Nucleus accumbens (tissue), 56 donors: ENCODE results near the gene TANC1.

Experiments
- DNase-seq, 56 donors: peaks; one replicate each; lab custom pipeline; 2025; lab: John Stamatoyannopoulos, UW

Gene TANC1

GRCh38 chr2:159209341-159210306 lies 241.2 kb downstream of the TANC1 start:
- no peak for DNase-seq

- DNase-seq = peak in 5 of 56 donors; percentile 8 to 27 (median 17)
Observed at GRCh38 chr2:159211447-159212396, 243.3 kb downstream of the TANC1 start.

GRCh38 chr2:159213296-159213695 lies 244.9 kb downstream of the TANC1 start:
- DNase-seq = no peak

GRCh38 chr2:159214325-159214865 lies 246.0 kb downstream of the TANC1 start:
- DNase-seq = no peak

GRCh38 chr2:159215116-159215515 lies 246.7 kb downstream of the TANC1 start:
- no peak for DNase-seq

DNA sequence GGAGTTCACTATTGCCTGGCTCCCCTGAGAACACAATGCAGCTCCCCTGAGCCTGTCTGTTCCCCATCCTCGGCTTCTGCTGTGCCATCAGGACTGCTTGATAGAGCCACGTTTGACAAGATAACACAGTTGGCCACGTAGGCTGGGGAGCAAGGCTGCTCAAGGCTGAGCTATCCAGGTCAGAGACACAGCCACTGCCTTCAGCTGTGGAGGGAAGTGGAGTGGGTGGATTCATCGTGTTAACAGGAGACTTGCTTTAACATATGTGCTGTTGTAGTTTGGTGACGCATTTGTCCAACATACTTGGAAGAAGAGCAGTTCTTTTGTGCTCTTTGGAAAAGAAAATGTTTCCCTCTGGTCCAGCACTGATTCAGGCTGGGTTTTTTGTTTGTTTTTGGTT lies 249.2 kb downstream of the TANC1 start:
- DNase-seq = no peak

DNA sequence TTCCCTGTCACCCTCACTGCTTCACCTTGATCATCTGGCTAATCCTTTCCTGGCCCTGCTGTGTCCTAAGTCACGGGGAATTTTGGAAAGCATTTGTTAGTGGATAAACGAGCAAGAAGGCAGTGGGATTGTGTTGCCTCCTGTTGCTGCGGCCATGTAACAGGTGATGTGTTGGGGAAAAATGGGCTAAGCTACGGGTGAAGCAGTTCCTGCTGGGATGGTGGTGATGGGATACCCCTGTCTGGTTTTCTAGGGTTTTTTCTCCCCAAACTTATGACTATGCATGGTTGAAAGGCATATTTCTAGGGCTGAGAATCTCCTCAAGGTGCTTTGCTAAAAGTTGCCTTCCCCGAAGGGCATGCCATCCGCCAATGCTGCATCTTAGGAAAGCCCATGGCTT lies 249.9 kb downstream of the TANC1 start:
- no peak for DNase-seq

GRCh38 chr2:159219394-159219998 lies 251.1 kb downstream of the TANC1 start:
- no peak for DNase-seq

DNA sequence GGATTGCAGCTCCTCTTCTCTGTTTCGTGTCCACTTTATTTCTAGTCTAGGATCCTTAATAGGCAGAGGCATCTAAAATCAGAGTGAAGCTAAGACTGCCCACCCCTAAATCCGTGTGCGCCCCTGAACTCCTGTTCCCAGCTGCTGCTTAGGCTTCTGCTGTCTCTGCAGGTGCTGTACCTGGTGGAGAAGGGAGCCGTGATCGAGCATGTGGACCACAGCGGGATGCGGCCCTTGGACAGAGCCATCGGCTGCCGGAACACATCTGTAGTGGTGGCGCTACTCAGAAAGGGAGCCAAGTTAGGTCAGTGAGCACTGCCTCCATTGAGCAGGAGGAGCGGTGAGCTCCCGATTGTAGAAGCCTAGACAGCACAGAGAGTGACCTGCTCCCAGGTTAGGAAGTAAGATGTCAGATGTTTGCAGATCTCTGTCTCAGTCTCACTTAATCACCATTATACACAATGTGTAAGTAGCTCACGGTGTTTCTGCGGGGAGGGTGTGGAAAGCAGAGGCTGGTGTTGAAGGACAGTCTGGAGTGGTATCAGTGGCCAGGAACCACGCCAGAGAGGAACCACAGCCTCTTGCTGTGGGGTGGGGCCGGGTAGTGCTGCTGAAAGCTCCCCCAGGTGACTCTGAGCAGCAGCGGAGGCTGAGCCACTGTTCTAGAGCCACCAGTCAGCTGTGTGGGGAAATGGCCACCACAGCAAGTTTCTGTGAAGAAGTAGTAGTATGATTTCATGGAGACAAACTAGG lies 255.8 kb downstream of the TANC1 start:
- DNase-seq = no peak

- DNase-seq = no peak
Observed at GRCh38 chr2:159225025-159226016, 256.9 kb downstream of the TANC1 start.

- no peak for DNase-seq
Observed at GRCh38 chr2:159226059-159226461, 257.6 kb downstream of the TANC1 start.

DNA sequence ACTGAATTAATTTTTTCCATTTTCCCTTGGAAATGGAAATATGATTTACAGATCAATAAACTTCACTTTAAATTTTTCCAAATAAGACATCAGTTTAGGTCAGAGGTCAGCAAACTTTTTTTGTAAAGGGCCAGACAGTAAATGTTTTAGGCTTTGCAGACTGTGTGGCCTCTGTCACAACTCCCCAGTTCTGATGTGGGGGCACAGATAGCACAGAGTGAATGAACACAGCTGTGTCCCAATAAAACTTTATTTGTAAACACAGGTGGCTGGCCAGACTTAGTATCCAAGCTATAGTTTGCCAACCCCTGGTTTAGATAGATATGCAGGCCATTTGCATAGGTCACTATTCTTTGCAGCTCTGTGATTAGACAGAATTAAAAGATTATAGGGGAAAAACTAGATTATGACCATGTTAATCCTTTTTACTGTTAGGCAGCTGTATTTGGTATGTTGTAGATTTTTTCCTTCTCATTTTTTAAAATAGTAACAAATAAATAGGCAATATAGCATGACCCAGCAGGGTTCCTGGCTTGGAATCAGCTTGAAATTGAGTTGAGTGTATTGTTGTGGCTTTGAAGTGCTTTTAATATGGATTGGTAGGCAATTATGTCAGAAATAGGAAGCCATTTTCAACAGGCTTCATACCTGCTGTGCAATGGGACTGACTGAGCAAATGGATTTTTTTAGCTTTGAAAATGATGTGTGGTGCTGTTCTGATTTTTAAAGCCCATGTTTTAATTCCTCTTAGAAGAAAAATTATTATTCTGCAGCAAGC lies 258.4 kb downstream of the TANC1 start:
- DNase-seq = no peak

DNA sequence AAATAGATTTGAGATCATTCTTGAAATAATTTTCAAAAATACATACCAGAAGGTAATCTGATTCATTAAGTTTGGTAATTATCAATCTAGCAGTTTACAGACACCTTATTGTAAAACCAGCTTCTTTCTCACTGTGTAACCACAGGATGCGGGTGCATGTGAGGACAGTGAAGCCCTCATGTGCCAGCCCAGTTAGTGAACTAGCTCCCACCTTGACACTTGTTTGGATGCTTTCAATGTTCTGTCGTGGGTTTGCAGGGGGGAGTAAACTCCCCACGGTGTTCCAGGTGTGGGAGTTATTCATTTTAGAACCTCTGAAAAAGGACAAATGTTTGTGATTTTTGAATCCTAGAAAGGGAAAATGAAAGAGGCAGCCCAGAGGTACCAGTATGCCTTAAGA lies 259.0 kb downstream of the TANC1 start:
- no peak for DNase-seq

DNA sequence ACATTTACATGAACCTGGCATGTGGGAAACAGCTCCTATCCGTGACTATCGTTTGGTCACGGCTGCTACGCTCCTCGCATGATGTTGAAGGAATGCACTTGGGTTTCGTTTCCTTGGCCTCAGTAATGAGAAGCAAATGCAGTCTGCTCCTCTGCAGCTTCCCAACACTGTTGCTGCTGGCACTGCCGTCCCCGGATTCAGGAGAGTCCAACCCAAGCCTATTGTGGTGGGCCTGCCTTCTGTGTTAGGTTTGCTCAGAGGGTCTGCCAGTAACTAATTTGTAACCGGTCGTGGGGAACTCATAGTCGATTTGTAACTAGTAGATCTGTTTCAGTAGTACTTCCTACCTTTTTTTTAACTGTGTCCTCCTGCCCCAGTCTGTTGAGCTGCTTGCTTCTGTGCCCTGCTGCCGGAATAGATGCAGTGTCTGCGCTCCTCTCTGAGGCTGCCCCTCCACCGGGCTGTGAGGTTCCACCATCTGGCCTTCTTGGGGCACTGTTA lies 259.7 kb downstream of the TANC1 start:
- DNase-seq = peak in 3 of 56 donors; percentile 10 to 46 (median 16)

GRCh38 chr2:159229476-159230144 lies 261.2 kb downstream of the TANC1 start:
- DNase-seq = no peak

DNA sequence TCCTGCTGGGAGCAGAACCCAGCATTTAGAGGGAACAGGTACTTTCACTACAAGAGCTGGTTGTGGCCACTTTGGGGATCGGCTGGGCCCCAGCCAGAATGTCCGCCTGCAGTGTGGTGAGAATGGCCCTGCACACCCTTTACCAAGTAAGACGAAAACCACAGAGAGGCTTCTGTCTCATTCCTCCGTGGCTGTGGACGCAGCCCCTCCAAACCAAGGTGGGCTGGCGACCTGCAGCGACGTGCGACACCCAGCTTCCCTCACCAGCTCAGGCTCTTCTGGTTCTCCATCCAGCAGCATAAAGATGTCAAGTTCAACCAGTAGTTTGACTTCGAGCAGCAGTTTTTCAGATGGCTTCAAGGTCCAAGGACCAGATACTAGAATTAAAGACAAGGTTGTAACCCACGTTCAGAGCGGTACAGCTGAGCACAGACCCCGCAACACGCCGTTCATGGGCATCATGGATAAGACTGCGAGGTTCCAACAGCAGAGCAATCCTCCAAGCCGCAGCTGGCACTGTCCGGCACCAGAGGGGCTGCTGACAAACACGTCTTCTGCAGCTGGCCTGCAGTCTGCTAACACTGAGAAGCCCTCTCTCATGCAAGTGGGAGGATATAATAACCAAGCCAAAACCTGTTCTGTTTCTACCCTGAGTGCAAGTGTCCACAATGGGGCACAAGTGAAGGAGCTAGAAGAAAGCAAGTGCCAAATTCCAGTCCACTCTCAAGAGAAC lies 261.9 kb downstream of the TANC1 start:
- peak in 14 of 56 donors; percentile 9 to 57 (median 21) for DNase-seq
